Thyroid gland (tissue), 4 donors: ENCODE measurements around the gene C1QTNF12. TPM values are rescaled to one million over a fixed set of nuclear protein-coding genes. Genes with fewer than 3 reads are reported as not detected.

Experiments
- DNase-seq, 2 donors: peaks; one replicate each; pipeline ENCODE4 v3.0.0-alpha.2; 2019
- H3K27ac ChIP-seq, 3 donors: fragments of 200-600 bp; sonication (generic); 1 replicate in 2 of 3; 2 replicates in 1 of 3; pipeline ENCODE4 v1.5.1; 2016 to 2019; ENCODE audit warnings: mild to moderate bottlenecking in 1 of 3, moderate library complexity in 1 of 3
- H3K27me3 ChIP-seq: fragments of 200-600 bp; sonication (generic); one replicate; pipeline ENCODE4 v1.5.1; 2019
- H3K36me3 ChIP-seq, 2 donors: fragments of 200-600 bp; sonication (generic); one replicate each; pipeline ENCODE4 v1.5.1; 2016 to 2019
- H3K4me1 ChIP-seq, 2 donors: fragments of 200-600 bp; sonication (generic); one replicate each; pipeline ENCODE4 v1.5.1; 2017 to 2019
- H3K4me3 ChIP-seq, 3 donors: fragments of 200-600 bp; sonication (generic); replicated peaks in 1 of 3; 1 replicate in 2 of 3; 2 replicates in 1 of 3; pipeline ENCODE4 v1.5.1; 2016; ENCODE audit warnings: mild to moderate bottlenecking in 1 of 3
- H3K9me3 ChIP-seq: fragments of 200-600 bp; sonication (generic); one replicate; pipeline ENCODE4 v1.5.1; 2017
- POLR2A ChIP-seq, 2 donors: fragments of 450-650 bp; IDR thresholded peaks; one replicate each; pipeline ENCODE4 v1.6.1; 2017; ENCODE audit warnings: antibody characterized with exemption in 2 of 2, mild to moderate bottlenecking in 2 of 2, moderate library complexity in 1 of 2
- WGBS, 2 donors: methylation state at CpG; one replicate each; pipeline ENCODE4 v1.1.5; 2017; 5-methylcytosine and 5-hydroxymethylcytosine counted together
- intact Hi-C: fragments of 100-400 bp; cut with DNase I; formaldehyde crosslinking; loops from one replicate; pipeline ENCODE4 v1.15.1; 2023
- total RNA-seq, 4 donors: library from RNA; depleted of rRNA; stranded (reverse); fragments of >200 nt; gene quantifications; one replicate each; pipeline ENCODE4 v1.2.3, GENCODE V29; 2016
- TF ChIP-seq, protein P1 (sequence below), 6 experiments: fragments of 200-600 bp in 3 of 6; fragments of 450-650 bp in 3 of 6; sonication (generic) in 3 of 6; IDR thresholded peaks; one replicate each; pipeline ENCODE4 v1.5.1; 2016 to 2019; ENCODE audit warnings: antibody characterized with exemption in 6 of 6, mild to moderate bottlenecking in 2 of 6, inconsistent platforms in 1 of 6, moderate library complexity in 1 of 6

Gene C1QTNF12
- total RNA-seq, 4 donors from 2014 or later, result 0.83 TPM; not detected in 3

DNA sequence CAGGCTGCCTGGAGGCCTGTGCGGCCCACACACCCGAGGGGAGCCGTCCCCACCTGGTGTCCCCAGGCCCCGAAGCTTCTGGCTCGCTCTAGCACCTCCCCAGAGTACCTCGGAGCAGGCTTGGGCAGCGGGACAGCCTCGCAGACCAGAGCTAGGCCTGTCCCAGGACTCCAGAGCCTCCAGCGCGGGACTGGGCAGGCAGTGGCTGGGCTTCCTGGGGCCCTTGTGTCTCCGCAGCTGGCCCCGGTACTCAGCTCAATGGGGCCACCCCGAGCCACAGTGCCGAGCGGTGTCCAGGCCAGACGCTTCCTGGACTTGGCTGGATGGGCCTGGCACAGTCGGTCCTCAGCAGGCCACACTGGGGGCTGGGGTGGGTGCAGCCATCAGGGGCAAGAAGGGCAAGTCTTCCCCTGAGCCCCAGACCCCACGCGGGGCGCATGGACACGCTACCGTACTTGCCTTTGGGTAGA is 38.6 kb upstream of the C1QTNF12 start:
- intact Hi-C loops, result no loop called here
- Histone ChIP-seq H3K27ac (no peak overlapping the region), H3K9me3 (no peaks in the 10 kb centered on the region), H3K4me1 (peaks cover 6 to 11% of the 10 kb centered on the region in 2 donors), H3K36me3 (no peaks in the 10 kb centered on the region), H3K27me3 (no peaks in the 10 kb centered on the region), H3K4me3 (no peak overlapping the region)
- TF ChIP-seq, protein P1, sequence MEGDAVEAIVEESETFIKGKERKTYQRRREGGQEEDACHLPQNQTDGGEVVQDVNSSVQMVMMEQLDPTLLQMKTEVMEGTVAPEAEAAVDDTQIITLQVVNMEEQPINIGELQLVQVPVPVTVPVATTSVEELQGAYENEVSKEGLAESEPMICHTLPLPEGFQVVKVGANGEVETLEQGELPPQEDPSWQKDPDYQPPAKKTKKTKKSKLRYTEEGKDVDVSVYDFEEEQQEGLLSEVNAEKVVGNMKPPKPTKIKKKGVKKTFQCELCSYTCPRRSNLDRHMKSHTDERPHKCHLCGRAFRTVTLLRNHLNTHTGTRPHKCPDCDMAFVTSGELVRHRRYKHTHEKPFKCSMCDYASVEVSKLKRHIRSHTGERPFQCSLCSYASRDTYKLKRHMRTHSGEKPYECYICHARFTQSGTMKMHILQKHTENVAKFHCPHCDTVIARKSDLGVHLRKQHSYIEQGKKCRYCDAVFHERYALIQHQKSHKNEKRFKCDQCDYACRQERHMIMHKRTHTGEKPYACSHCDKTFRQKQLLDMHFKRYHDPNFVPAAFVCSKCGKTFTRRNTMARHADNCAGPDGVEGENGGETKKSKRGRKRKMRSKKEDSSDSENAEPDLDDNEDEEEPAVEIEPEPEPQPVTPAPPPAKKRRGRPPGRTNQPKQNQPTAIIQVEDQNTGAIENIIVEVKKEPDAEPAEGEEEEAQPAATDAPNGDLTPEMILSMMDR (IDR thresholded peaks at IDR 0.05), result no peak
- WGBS, 2 donors, result 95 to 100% methylated on average over 1 to 8 of the region's 22 CpGs
- no peak for DNase-seq

DNA sequence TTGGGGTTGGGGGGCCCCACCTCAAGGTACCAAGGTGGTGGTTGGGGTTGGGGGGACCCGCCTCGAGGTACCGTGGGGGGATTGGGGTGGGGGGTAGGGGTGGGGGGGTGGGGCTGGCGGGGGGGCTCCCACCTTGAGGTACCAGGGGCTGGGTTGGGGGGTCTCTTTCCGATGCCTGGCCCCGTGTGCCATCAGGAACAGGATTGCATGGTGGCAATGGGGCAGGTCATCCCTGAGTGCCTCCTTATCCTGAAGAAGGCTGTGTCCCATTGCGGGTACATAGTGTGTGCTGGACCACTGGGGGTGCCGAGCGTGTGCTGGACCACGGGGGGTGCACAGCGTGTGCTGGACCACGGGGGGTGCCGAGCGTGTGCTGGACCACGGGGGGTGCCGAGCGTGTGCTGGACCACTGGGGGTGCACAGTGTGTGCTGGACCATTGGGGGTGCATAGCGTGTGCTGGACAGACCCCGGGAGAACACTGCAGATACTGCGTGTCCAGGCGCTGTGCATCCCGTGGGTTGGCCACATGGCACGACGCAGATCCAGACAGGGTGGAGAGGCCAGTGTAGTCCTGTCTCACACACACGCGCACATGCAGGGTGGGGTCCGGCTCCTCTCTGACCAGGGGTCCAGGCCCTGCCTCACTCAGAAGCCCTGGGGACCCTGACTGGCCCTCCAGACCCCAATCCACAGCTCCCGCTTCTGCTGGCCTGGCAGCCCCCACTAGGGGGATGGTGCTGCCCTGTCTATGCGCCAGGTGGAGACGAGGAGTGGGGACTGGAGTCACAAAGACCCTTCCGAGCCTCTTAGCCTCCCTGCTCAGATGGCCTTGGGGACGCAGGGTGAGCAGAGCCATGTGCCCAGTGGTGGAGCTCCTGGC is 37.9 kb upstream of the C1QTNF12 start:
- Histone ChIP-seq H3K9me3 (no peaks in the 10 kb centered on the region), H3K4me3 (no peak overlapping the region), H3K36me3 (no peaks in the 10 kb centered on the region), H3K4me1 (peaks cover 6 to 11% of the 10 kb centered on the region in 2 donors), H3K27ac (no peak overlapping the region), H3K27me3 (no peaks in the 10 kb centered on the region)
- intact Hi-C loops, result no loop called here
- TF ChIP-seq POLR2A (IDR thresholded peaks at IDR 0.05), result no peak
- TF ChIP-seq, protein P1 (IDR thresholded peaks at IDR 0.05), result no peak
- WGBS, 2 donors, result 81 to 93% methylated on average over 17 to 19 of the region's 32 CpGs
- DNase-seq, result no peak

DNA sequence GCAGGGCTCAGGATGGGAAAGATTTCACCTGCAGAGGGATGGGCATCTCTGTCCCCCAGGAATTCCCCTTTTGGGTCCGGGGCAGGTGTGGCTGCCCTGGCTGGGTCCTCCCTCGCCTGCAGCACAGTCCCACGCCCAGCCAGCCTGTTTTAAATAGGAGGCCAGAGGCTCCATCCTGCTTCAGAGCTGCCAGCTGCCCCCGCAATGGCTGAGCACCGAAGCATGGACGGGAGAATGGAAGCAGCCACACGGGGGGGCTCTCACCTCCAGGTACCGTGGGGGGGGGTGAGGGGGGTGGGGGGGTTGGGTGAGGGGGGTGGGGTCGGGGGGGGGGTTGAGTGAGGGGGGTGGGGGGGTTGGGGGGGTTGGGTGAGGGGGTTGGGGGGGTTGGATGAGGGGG is 37.3 kb upstream of the C1QTNF12 start:
- no peak for DNase-seq
- peaks cover 6 to 11% of the 10 kb centered on the region in 2 donors for H3K4me1 ChIP-seq
- TF ChIP-seq, protein P1 (IDR thresholded peaks at IDR 0.05), result no peak
- TF ChIP-seq POLR2A (IDR thresholded peaks at IDR 0.05), result no peak
- no peaks in the 10 kb centered on the region for H3K27me3 ChIP-seq
- no peak overlapping the region for H3K4me3 ChIP-seq
- no peaks in the 10 kb centered on the region for H3K9me3 ChIP-seq
- intact Hi-C loops, result no loop called here
- H3K27ac ChIP-seq, result no peak overlapping the region
- H3K36me3 ChIP-seq, result no peaks in the 10 kb centered on the region
- WGBS, 2 donors, result 14 to 17% methylated on average over 2 to 4 of the region's 9 CpGs

DNA sequence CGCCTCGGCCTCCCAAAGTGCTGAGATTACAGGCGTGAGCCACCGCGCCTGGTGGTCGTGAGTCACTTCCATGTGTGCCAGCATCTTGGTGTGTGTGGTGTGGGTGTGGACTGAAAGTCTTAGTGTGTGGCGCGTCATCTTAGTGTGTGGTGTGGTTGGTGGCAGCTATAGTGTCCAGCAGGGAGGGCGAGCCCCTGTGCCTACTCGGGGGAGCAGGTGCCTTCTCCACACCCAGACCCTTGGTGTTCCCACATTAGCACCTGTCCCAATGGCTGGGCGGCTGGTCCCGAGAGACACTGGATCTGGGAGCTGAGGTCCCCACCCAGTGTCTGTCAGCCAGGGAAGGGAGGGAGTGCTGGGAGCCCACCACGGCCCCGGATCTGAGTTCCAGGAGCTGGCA is 36.5 kb upstream of the C1QTNF12 start:
- Histone ChIP-seq H3K9me3 (no peaks in the 10 kb centered on the region), H3K4me3 (no peak overlapping the region), H3K36me3 (no peaks in the 10 kb centered on the region), H3K27ac (no peak overlapping the region), H3K27me3 (no peaks in the 10 kb centered on the region), H3K4me1 (peaks cover 6 to 11% of the 10 kb centered on the region in 2 donors)
- TF ChIP-seq, protein P1 (IDR thresholded peaks at IDR 0.05), result no peak
- no peak for TF ChIP-seq POLR2A (IDR thresholded peaks at IDR 0.05)
- DNase-seq, result no peak
- 96 to 98% methylated on average over 8 to 12 of the region's 14 CpGs for WGBS, 2 donors
- intact Hi-C loops, result no loop called here
